Mucosa of descending colon (tissue), 3 donors: Measurements from ENCODE around the gene C1orf21. TPM values are rescaled to one million over a fixed set of nuclear protein-coding genes. Genes with fewer than 3 reads are reported as not detected.

Experiments used
- ATAC-seq: fragments of 200-7000 bp; cut with Tn5 transposase; one replicate; pipeline ENCODE4 v1.9.1; 2020; ENCODE audit warnings: mild to moderate bottlenecking, moderate library complexity
- DNase-seq, 3 donors: peaks; one replicate each; pipeline ENCODE4 v3.0.0-alpha.2; 2020
- H3K36me3 ChIP-seq: fragments of 200-600 bp; one replicate; pipeline ENCODE4 v1.8.0; 2021; ENCODE audit warnings: low read depth, mild to moderate bottlenecking
- H3K4me1 ChIP-seq: fragments of 200-600 bp; one replicate; pipeline ENCODE4 v1.8.0; 2021; ENCODE audit warnings: low read depth, mild to moderate bottlenecking
- H3K4me3 ChIP-seq: fragments of 200-600 bp; one replicate; pipeline ENCODE4 v1.8.0; 2021; ENCODE audit warnings: mild to moderate bottlenecking
- H3K9me3 ChIP-seq: fragments of 200-600 bp; one replicate; pipeline ENCODE4 v1.8.0; 2021; ENCODE audit warnings: mild to moderate bottlenecking
- intact Hi-C, 2 donors: fragments of 100-400 bp; cut with DNase I in 1 of 2; cut with micrococcal nuclease in 1 of 2; formaldehyde crosslinking; loops; one replicate each; pipeline versions ENCODE4 v1.11.0 to v1.11.1; 2022; cut with DNase I, micrococcal nuclease
- total RNA-seq, 3 donors: library from RNA; stranded (reverse); fragmentation: NEBNext Ultra II Directional in 2 of 3; extraction: Animal tissue kit (Norgen Biotek cat#: 25700) in 2 of 3; gene quantifications; one replicate each; pipeline versions ENCODE4 v1.2.1 to v1.2.4, GENCODE V29; 2021 to 2023
- TF ChIP-seq, protein P1 (sequence below): fragments of 200-600 bp; IDR thresholded peaks from one replicate; pipeline ENCODE4 v1.8.0; 2022; ENCODE audit warnings: antibody characterized with exemption, mild to moderate bottlenecking
- donor health status: DM: no; HTN: no; CAD: no; lungs with moderate emphysema.
- donor health status: DM: no; HTN: no; CAD: no.
- donor health status: DM: no; HTN: yes; CAD: no.

The C1orf21 gene
- total RNA-seq, 3 donors from 2014 or later: 70.9 to 109 (median 96.8) TPM

GRCh38 chr1:184423649-184424048, 36.8 kb downstream of the C1orf21 start:
- H3K9me3 ChIP-seq: no peaks in the 10 kb centered on the region
- H3K4me1 ChIP-seq: peaks cover 35% of the 10 kb centered on the region
- intact Hi-C loops: no loop called here
- no peak for DNase-seq
- ATAC-seq: no peak
- no peaks in the 10 kb centered on the region for H3K36me3 ChIP-seq
- H3K4me3 ChIP-seq: no peak overlapping the region
- TF ChIP-seq, protein P1, sequence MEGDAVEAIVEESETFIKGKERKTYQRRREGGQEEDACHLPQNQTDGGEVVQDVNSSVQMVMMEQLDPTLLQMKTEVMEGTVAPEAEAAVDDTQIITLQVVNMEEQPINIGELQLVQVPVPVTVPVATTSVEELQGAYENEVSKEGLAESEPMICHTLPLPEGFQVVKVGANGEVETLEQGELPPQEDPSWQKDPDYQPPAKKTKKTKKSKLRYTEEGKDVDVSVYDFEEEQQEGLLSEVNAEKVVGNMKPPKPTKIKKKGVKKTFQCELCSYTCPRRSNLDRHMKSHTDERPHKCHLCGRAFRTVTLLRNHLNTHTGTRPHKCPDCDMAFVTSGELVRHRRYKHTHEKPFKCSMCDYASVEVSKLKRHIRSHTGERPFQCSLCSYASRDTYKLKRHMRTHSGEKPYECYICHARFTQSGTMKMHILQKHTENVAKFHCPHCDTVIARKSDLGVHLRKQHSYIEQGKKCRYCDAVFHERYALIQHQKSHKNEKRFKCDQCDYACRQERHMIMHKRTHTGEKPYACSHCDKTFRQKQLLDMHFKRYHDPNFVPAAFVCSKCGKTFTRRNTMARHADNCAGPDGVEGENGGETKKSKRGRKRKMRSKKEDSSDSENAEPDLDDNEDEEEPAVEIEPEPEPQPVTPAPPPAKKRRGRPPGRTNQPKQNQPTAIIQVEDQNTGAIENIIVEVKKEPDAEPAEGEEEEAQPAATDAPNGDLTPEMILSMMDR: no peak

- Histone ChIP-seq H3K4me3 (no peak overlapping the region), H3K9me3 (no peaks in the 10 kb centered on the region), H3K4me1 (peaks cover 35% of the 10 kb centered on the region), H3K36me3 (no peaks in the 10 kb centered on the region)
- intact Hi-C loops: no loop called here
- DNase-seq (no peak), ATAC-seq (no peak)
- TF ChIP-seq, protein P1: no peak
Measured at GRCh38 chr1:184424157-184424556, 37.3 kb downstream of the C1orf21 start.

DNA sequence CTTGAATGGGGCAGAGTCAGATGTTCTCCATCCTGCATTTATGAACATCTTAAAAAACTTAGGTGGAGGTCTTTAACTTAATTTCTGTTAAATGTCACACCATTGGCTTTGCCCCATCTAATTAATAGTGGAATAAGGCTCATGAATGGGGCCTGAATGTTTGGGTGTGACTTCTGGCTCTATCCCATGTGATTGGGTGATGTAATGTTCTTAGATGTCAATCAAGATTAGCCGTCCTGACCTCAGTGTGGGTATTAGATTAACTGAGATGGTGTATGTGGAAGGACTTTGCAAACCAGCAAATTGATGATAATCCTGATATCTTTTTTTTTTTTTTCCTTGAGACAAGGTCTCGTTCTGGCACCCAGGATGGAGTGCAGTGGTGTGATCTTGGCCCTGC, 38.1 kb downstream of the C1orf21 start:
- DNase-seq: no peak
- Histone ChIP-seq H3K4me1 (peaks cover 35% of the 10 kb centered on the region), H3K4me3 (no peak overlapping the region), H3K9me3 (no peaks in the 10 kb centered on the region), H3K36me3 (no peaks in the 10 kb centered on the region)
- TF ChIP-seq, protein P1: no peak
- ATAC-seq: no peak
- intact Hi-C loops: no loop called here

DNA sequence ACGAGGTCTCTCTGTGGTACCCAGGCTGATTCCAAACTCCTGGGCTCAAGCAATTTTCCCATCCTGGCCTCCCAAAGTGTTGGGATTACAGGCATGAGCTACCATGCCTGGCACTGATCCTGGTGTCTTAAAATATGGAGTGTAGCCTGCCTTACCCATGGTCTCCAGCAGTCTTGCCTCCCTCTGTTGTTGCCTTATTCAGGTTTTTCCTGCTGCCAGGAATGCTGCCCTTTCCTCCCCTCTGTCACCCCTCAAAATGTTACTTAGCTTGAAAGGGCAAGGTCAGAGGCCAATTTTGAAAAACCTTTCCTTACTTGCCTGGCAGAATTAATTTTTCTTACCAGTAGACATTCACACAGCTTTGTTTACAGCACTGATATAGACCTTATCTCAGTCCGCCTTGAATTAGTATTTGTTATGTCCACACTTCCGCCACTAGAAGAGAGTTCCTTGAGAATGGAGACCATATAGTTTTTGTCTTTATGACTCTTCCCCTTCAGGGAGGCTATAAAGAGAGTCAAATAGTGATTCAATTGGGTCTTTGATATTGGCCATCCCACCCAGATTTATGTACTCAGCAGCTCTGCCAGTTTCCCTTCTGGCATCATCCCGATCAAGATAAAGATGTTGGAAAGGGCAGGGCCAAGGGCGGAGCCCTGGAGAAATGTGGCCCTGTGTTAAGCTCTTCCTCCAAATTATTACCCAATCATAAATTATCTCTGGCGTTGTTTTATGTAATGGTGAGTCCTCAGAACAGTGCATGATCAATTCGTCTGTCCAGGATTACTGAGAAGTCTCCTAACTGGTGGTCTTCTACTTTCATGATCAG, 38.8 kb downstream of the C1orf21 start:
- Histone ChIP-seq H3K9me3 (no peaks in the 10 kb centered on the region), H3K4me1 (peaks cover 35% of the 10 kb centered on the region), H3K4me3 (no peak overlapping the region), H3K36me3 (no peaks in the 10 kb centered on the region)
- peak; percentile 94 for ATAC-seq
- DNase-seq: peak; percentile 71 to 89 (median 84)
- TF ChIP-seq, protein P1: peak; percentile 10
- intact Hi-C loops: no loop called here

GRCh38 chr1:184426278-184426674, 39.4 kb downstream of the C1orf21 start:
- intact Hi-C loops: no loop called here
- ATAC-seq (no peak), DNase-seq (no peak)
- H3K4me1 ChIP-seq: peaks cover 35% of the 10 kb centered on the region
- no peaks in the 10 kb centered on the region for H3K36me3 ChIP-seq
- no peak overlapping the region for H3K4me3 ChIP-seq
- TF ChIP-seq, protein P1: no peak
- no peaks in the 10 kb centered on the region for H3K9me3 ChIP-seq
